ENCODE results near the gene ERCC1. TPM values are rescaled to one million over a fixed set of nuclear protein-coding genes. Genes with fewer than 3 reads are reported as not detected.
"Not testable (repeated sequence)": the region's sequence is repeated elsewhere in the genome, so short reads cannot be mapped to it uniquely, and the experiment has no call there.

The ERCC1 gene
- total RNA-seq, 2 experiments from 2014 or later, result 63.1 to 63.3 TPM

DNA sequence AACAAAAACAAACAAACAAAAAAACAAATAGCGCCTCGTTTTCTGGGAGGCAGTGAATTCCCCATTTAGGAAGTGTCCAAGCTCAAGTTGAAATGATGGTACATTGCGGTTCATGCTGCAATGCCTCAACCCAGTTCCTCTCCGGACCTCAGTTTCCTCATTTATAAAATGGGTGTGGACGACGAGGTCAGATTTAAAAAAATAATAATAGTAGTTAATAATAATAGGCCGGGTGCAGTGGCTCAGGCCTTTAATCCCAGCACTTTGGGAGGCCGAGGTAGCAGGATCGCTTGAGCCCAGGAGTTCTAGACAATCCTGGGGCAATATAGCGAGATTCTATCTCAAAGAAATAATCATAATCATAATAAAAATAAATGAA is 15.5 kb upstream of the ERCC1 start:
- Mint-ChIP-seq H3K27ac (peak overlapping the region; percentile 25), H3K9me3 (no peaks in the 10 kb centered on the region), H3K27me3 (peaks cover 2% of the 10 kb centered on the region), H3K4me3 (peak overlapping the region; percentile 55), H3K36me3 (no peaks in the 10 kb centered on the region), H3K4me1 (peaks cover 18% of the 10 kb centered on the region)
- POLR2A ChIA-PET, result interaction anchor here (0.5 to 3.2 kb wide), 20 partner anchors 9 to 253 kb away, joined by 3 to 95 read pairs (median 4); partner anchors contain the start of genes ERCC1, FOSB, PPM1N and PPP1R13L
- DNase-seq (no peak), ATAC-seq (ENCODE audit: low read depth) (no peak)

DNA sequence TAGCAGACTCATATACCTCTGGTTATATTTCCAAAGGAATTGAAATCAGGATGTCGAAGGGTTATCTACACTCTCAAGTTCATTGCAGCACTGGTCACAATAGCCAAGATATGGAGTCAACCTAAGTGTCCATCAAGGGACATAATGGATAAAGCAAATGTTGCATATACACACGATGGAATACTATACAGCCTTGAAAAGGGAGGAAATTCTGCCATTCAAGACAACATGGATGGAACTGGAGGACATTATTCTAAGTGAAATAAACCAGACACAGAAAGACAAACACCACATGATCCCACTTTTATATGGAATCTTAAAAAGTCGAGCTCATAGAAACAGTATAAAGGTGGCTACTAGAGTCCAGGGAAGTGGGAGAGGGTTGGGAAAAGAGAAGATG is 13.6 kb upstream of the ERCC1 start:
- no peaks in the 10 kb centered on the region for H3K36me3 Mint-ChIP-seq
- DNase-seq (no peak), ATAC-seq (ENCODE audit: low read depth) (no peak)
- H3K4me1 Mint-ChIP-seq, result peaks cover 4% of the 10 kb centered on the region
- peaks cover 4% of the 10 kb centered on the region for H3K27me3 Mint-ChIP-seq
- no peak overlapping the region for H3K4me3 Mint-ChIP-seq
- POLR2A ChIA-PET, result interaction anchor here (0.7 to 1.6 kb wide), 3 partner anchors 11 to 43 kb away, joined by 3 to 6 read pairs (median 3); no protein-coding TSS in a partner anchor
- no peak overlapping the region for H3K27ac Mint-ChIP-seq
- H3K9me3 Mint-ChIP-seq, result no peaks in the 10 kb centered on the region

DNA sequence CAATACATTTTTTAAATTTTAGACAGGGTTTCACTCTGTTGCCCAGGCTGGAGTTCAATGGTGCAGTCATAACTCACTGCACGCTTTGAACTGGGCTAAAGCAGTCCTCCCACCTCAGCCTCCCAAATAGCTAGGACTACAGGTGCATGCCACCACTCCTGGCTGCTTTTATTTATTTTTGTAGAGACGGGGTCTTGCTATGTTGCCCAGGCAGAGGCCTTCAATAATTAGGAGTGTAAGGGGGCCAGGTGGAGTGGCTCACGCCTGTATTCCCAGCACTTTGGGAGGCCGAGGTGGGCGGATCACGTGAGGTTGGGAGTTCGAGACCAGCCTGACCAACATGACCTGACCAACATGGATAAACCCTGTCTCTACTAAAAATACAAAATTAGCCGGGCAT is 8.8 kb upstream of the ERCC1 start:
- H3K36me3 Mint-ChIP-seq; H3K4me1 Mint-ChIP-seq; ATAC-seq (ENCODE audit: low read depth); H3K4me3 Mint-ChIP-seq; DNase-seq; H3K9me3 Mint-ChIP-seq; H3K27ac Mint-ChIP-seq; POLR2A ChIA-PET: not testable (repeated sequence)
- peaks cover 27% of the 10 kb centered on the region for H3K27me3 Mint-ChIP-seq

DNA sequence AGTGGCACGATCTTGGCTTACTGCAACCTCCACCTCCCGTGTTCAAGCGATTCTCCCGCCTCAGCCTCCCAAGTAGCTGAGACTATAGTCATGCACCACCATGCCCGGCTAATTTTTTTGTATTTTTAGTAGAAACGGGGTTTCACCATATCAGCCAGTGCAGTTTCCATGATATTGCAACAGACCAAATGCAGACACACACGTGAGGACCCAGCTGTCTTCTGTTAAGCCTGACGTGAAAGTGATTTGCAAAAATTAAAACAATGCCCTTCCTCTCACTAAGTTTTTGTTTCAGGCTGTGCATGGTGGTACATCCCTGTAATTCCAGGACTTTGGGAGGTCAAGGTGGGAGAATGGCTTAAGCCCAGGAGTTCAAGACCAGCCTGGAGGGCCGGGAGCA is 7.3 kb upstream of the ERCC1 start:
- DNase-seq; H3K4me3 Mint-ChIP-seq; H3K4me1 Mint-ChIP-seq; H3K9me3 Mint-ChIP-seq; H3K27ac Mint-ChIP-seq; H3K36me3 Mint-ChIP-seq; ATAC-seq (ENCODE audit: low read depth): not testable (repeated sequence)
- POLR2A ChIA-PET, result interaction anchor here (0.6 to 0.7 kb wide), 2 partner anchors 48 to 212 kb away, joined by 3 read pairs; no protein-coding TSS in a partner anchor
- peaks cover 28% of the 10 kb centered on the region for H3K27me3 Mint-ChIP-seq

DNA sequence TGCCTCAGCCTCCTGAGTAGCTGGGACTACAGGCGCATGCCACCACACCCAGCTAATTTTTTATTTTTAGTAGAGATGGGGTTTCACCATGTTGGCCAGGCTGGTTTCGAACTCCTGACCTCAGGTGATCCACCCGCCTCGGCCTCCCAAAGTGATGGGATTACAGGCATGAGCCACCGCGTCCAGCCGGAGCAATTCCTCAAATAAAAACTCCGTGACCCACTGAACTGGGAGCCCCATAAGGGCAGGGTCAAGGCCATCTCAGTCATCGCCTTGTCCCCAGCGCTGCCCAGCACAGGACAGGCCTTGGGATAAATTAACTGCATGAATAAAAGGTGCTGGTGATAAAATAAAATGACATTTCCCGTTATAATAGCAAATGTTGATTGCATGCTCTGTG is 6.2 kb upstream of the ERCC1 start:
- Mint-ChIP-seq H3K27me3 (peaks cover 28% of the 10 kb centered on the region), H3K4me1 (peaks cover 11% of the 10 kb centered on the region)
- not testable (repeated sequence) for H3K4me3 Mint-ChIP-seq; H3K36me3 Mint-ChIP-seq; H3K9me3 Mint-ChIP-seq; H3K27ac Mint-ChIP-seq; DNase-seq; ATAC-seq (ENCODE audit: low read depth)
- POLR2A ChIA-PET, result interaction anchor here (0.8 kb wide), 1 partner anchor 9 kb away, joined by 3 read pairs; no protein-coding TSS in a partner anchor

DNA sequence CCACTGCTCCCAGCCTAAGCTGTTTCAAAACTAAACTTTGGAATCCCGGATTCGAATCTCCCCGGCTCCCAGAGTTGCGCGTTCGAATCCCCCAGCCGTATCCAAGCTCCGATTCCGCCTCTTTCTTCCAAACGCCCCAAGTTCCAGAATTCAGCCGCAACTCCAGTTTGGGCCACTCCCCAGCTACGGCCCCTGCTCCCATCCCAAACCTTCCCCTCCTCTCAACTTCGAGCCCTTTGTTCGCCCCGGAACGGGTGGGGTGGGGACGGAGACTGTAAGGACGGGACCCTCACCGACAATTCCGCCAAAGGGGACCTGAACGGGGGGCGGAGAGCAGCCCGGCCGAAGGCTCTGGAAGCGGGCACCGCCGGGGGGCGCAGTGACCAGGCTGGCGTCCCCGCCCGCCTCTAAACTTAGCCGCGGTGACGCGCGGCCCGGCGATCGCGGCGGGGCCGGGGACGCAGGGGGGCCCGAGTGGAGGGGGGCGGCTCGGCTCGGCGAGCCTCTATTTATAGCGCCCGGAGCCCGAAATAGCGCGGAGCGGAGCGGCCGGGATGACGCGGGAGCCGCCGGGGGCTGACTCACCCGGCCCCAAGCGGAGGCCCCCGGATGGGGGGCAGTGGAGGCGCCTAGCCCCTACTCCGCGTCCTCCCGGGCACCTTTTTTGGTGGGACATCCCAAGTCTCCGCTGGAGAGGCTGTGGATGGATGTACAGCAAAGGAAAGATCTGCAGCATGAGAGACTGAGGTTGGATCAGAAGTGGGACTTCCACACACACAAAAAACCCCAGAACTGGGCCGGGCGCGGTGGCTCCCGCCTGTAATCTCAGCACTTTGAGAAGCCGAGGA is 4.9 kb upstream of the ERCC1 start:
- peak overlapping the region; percentile 10 for H3K27ac Mint-ChIP-seq
- POLR2A ChIA-PET, result interaction anchor here (0.7 to 1.4 kb wide), 3 partner anchors 10 to 87 kb away, joined by 5 to 7 read pairs (median 5); no protein-coding TSS in a partner anchor
- H3K36me3 Mint-ChIP-seq, result no peaks in the 10 kb centered on the region
- ATAC-seq (ENCODE audit: low read depth), result no peak
- no peak for DNase-seq
- peak overlapping the region; percentile 68 for H3K4me3 Mint-ChIP-seq
- peaks cover 26% of the 10 kb centered on the region for H3K27me3 Mint-ChIP-seq
- no peaks in the 10 kb centered on the region for H3K9me3 Mint-ChIP-seq
- peaks cover 19% of the 10 kb centered on the region for H3K4me1 Mint-ChIP-seq

DNA sequence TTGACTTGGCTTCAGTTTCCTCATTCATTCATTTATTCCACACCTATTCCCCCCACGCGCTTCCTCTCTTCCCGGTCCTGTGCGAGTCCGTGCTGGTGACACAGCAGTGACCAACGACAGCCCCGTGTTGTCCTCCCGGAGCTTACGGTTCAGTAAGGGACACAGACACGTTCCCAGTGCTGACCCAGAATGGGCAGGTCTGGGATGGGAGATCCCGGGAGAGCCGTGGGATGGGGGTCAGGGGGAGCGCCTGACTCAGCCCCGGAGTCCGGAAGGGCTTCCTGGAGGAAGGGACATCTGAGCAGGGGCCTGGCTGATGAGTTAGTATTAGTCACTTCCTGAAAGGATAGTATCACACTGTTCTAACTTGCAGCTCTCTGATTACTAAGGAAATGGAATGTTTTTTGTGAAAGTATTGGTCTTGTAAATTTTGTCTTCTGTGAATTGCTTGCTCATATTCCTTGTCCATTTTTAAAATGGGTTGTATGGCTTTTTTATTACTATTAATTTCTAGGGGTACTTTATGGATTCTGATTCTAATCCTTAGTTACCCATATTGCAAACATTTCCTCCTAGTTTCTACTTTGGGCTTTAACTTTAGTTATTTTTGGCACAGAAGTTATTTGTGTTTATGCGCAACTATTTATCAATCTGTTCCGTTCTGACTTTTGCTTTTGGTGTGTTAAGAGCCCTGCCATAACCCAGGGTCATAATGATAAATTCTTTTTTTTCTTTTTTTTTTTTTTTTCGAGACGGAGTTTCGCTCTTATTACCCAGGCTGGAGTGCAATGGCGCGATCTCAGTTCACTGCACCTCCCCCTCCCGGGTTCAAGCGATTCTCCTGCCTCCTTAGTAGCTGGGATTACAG is 708 bp upstream of the ERCC1 start:
- peak overlapping the region; percentile 95 for H3K4me3 Mint-ChIP-seq

DNA sequence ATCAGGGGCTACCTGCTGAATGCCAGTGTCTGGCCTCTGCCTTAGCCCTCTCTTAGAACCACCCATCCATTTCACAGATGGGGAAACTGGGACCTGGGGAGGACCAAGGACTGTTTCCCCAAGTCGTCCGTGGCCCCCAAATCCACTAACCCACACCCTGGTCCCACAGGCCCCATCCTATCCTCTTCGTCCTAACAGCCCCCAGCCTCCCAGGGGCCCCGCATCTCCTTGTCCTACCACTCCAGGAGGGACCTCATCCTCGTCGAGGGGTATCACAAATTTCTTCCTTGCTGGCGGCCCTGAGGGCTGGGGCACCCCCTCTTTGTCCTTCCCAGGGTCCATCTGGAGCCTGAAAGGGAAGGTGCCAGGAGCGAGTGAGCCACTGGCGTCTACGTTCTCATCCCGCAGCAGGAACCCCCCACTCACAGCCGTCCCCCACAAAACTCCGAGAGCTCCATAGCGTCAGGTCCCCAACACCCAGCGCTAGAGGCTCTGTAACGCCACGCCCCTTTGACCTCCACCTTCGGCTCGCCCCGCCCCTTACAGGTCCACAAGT is 606 bp downstream of the ERCC1 start:
- DNase-seq, result no peak
- peaks cover 9% of the 10 kb centered on the region for H3K36me3 Mint-ChIP-seq
- peaks cover 6% of the 10 kb centered on the region for H3K27me3 Mint-ChIP-seq
- peak overlapping the region; percentile 95 for H3K4me3 Mint-ChIP-seq
- ATAC-seq (ENCODE audit: low read depth), result no peak
- POLR2A ChIA-PET, result interaction anchor here (0.7 to 1.7 kb wide), 4 partner anchors 13 to 55 kb away, joined by 3 to 8 read pairs (median 4); no protein-coding TSS in a partner anchor
- peak overlapping the region; percentile 94 for H3K27ac Mint-ChIP-seq
- H3K4me1 Mint-ChIP-seq, result peaks cover 56% of the 10 kb centered on the region
- H3K9me3 Mint-ChIP-seq, result no peaks in the 10 kb centered on the region

More for the DNA sequence above, 708 bp upstream of the ERCC1 start:
- Mint-ChIP-seq H3K36me3 (peaks cover 6% of the 10 kb centered on the region), H3K9me3 (no peaks in the 10 kb centered on the region), H3K27ac (peak overlapping the region; percentile 94), H3K4me1 (peaks cover 47% of the 10 kb centered on the region), H3K27me3 (peaks cover 15% of the 10 kb centered on the region)
- ATAC-seq (ENCODE audit: low read depth), result peak; percentile 26
- DNase-seq, result peak; percentile 59
- POLR2A ChIA-PET, result interaction anchor here (1.3 to 1.7 kb wide), 2 partner anchors 16 to 45 kb away, joined by 4 to 8 read pairs; no protein-coding TSS in a partner anchor

DNA sequence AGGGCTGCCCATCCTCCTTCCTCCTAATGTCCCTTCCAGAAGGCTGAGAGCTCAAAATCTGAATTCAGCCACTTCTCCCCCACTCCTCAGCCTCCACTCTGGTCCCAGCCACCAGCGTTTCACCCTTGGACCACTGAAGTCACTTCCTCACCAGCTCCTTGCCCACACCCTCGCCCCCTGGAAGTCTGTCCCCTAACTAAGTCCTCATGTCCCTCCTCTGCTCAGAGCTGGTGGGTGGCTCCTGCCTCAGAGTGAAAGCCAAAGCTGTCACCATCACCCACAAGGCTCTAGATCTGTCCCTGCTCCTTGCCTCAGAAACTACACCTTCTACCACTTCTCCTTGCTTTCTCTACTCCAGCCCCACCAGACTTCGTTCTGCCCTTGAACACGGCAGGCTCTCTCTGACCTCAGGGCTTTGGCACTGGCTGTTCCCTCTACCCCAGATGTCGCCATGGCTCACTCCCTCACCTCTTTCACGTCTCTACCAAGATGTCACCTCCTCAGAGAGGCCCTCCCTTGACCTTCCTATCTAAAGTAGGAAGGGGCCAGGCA is 1.7 kb downstream of the ERCC1 start:
- H3K4me1 Mint-ChIP-seq, result peaks cover 53% of the 10 kb centered on the region
- H3K27ac Mint-ChIP-seq, result peak overlapping the region; percentile 63

DNA sequence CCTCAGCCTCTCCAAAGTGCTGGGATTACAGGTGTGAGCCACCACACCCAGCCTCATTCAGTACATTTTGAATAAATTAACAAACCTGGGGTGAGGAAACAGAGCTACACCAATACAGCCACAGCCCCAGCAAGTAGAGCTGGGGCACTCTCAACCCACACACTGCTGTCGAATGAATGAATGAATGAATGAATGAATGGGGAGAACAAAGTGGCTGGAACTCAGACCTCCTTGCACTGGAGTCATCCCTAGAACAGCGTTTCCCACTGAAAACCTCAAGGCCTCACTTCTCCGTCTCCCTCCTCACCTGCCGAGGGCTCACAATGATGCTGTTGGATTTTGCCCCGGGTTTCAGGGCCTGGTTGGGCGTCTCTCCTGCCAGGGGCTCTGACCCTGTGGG is 2.8 kb downstream of the ERCC1 start:
- Mint-ChIP-seq H3K27ac (peak overlapping the region; percentile 83), H3K4me1 (peaks cover 53% of the 10 kb centered on the region), H3K36me3 (peaks cover 16% of the 10 kb centered on the region), H3K9me3 (no peaks in the 10 kb centered on the region), H3K4me3 (peak overlapping the region; percentile 50), H3K27me3 (no peaks in the 10 kb centered on the region)
- no peak for DNase-seq
- POLR2A ChIA-PET, result interaction anchor here (1.0 kb wide), 1 partner anchor 13 kb away, joined by 3 read pairs; no protein-coding TSS in a partner anchor
- ATAC-seq (ENCODE audit: low read depth), result no peak

More for the DNA sequence above, 1.7 kb downstream of the ERCC1 start:
- no peak for DNase-seq
- ATAC-seq (ENCODE audit: low read depth), result no peak
- H3K4me3 Mint-ChIP-seq, result peak overlapping the region; percentile 57
- POLR2A ChIA-PET, result interaction anchor here (0.8 kb wide), 1 partner anchor 48 kb away, joined by 4 read pairs; no protein-coding TSS in a partner anchor
- H3K27me3 Mint-ChIP-seq, result no peaks in the 10 kb centered on the region
- peaks cover 13% of the 10 kb centered on the region for H3K36me3 Mint-ChIP-seq
- no peaks in the 10 kb centered on the region for H3K9me3 Mint-ChIP-seq

DNA sequence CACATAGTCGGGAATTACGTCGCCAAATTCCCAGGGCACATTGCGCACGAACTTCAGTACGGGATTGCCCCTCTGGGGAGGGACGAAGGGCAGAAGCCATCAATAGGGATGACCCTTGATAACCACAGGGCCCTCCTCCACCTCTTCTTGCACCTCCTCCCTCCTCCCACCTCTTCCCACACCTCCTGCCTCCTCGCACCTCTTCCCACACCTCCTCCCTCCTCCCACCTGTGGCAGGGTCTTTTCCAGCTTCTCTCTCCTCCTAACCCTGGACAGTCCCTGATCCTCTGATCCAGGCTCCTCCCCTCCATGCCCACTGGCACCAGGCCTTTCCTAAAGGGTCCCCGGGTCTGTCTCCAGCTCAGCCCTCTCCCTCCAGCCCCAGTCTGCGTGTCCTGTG is 3.4 kb downstream of the ERCC1 start:
- peak overlapping the region; percentile 83 for H3K27ac Mint-ChIP-seq
- POLR2A ChIA-PET, result interaction anchor here (1.0 kb wide), 1 partner anchor 12 kb away, joined by 3 read pairs; no protein-coding TSS in a partner anchor
- H3K36me3 Mint-ChIP-seq, result peaks cover 20% of the 10 kb centered on the region
- H3K9me3 Mint-ChIP-seq, result no peaks in the 10 kb centered on the region
- peak overlapping the region; percentile 58 for H3K4me3 Mint-ChIP-seq
- peaks cover 49% of the 10 kb centered on the region for H3K4me1 Mint-ChIP-seq
- no peaks in the 10 kb centered on the region for H3K27me3 Mint-ChIP-seq
- no peak for ATAC-seq (ENCODE audit: low read depth)
- no peak for DNase-seq

DNA sequence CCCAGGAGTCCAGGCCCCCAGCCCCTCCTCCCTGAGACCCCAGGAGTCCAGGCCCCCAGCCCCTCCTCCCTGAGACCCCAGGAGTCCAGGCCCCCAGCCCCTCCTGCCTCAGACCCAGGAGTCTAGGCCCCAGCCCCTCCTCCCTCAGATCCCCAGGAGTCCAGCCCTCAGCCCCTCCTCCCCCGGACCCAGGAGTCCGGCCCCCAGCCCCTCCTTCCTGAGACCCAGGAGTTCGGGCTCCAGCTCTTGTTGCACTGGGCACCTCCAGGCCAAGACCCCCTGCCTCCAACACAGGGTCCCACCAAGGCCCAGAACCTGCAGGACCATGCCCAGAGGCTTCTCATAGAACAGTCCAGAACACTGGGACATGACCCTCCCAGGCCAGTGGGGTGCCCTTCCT is 3.8 kb downstream of the ERCC1 start:
- H3K27me3 Mint-ChIP-seq, result no peaks in the 10 kb centered on the region
- POLR2A ChIA-PET, result interaction anchor here (1.0 to 1.6 kb wide), 3 partner anchors 11 to 48 kb away, joined by 3 to 4 read pairs (median 4); partner anchors contain the start of gene FOSB
- H3K4me1 Mint-ChIP-seq, result peaks cover 49% of the 10 kb centered on the region
- peak overlapping the region; percentile 92 for H3K27ac Mint-ChIP-seq
- H3K9me3 Mint-ChIP-seq, result no peaks in the 10 kb centered on the region
- ATAC-seq (ENCODE audit: low read depth) (no peak), DNase-seq (no peak)
- H3K36me3 Mint-ChIP-seq, result peaks cover 20% of the 10 kb centered on the region
- H3K4me3 Mint-ChIP-seq, result peak overlapping the region; percentile 76

Data from activated naive CD8-positive, alpha-beta T cell treated with anti-CD3 and anti-CD28 coated beads, Interleukin-2, amount 10 ng/mL, durations not matched to agents 7 days and 5 days (primary cell).